OCI-LY1 (cell line): ENCODE data around the gene EXOSC6.

Experiments
- CTCF ChIP-seq: fragments of 200-600 bp; sonication (generic), shearing (Covaris generic); IDR thresholded peaks from 2 replicates; pipeline ENCODE4 v1.5.1; 2017; ENCODE audit warnings: mild to moderate bottlenecking, antibody characterized with exemption, low read length, moderate library complexity, mixed read lengths
- EZH2 ChIP-seq: fragments of 200-600 bp; sonication (generic), shearing (Covaris generic); IDR thresholded peaks from 2 replicates; pipeline ENCODE4 v1.8.0; 2017; ENCODE audit warnings: borderline replicate concordance, mixed run types, mild to moderate bottlenecking, antibody characterized with exemption, low read length, moderate library complexity, mixed read lengths

GRCh38 chr16:70267516-70267915 lies 15.8 kb upstream of the EXOSC6 start:
- TF ChIP-seq CTCF (peak; percentile 72), EZH2 (no peak)
